Measurements from ENCODE around the gene USP11. TPM values are rescaled to one million over a fixed set of nuclear protein-coding genes. Genes with fewer than 3 reads are reported as not detected.

The USP11 gene
- total RNA-seq, 1 experiment from 2014 or later: 62.0 TPM

DNA sequence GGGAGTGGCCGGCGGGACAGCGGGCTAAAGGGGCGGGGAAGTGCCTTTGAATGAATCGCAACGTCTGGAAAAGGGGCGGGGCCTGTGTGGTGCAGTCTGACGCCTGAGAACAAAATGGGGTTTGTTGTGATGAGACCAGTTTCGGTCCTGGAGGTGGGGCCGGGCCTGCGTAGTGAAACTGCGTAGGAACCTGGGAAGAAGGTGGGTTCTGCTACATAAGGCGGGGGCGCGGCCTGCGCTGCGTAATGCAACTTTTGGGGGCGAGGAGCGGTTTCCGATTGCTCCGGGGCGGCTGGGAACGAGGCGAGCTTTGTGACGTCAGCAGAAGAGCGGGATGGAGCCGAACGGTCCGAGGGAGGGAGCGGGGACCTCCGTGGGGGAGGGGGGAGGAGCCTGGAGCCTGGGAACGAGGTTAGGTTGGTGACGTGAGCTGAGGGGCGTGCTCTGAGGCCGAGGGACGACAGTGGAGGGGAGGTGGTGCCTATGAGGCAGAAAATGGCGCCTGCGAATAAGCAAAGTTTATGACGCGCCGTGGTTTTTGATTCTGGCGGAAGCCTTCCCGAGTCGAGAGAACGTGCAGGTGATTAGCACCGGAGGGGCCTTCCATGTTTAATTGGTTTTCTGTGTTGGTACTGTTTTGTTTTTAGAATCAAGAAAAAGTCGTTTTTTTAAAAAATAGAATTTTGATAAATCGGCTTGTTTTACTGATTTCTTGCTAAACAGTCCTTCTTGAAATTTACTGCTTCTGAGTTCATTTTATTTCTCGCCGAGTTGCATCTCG lies 714 bp downstream of the USP11 start:
- no TSS peak for BruUV-seq (replicated peaks)
- peak; percentile 92 for DNase-seq (ENCODE audit: low read depth, low spot score)
- ATAC-seq: peak; percentile 90
- TF ChIP-seq POLR2AphosphoS5 (IDR thresholded peaks at IDR 0.05; ENCODE audit: low read depth, low read length) (peak; percentile 80), YY1 (IDR thresholded peaks at IDR 0.05; ENCODE audit: extremely low read depth, insufficient replicate concordance, low read depth, low read length) (peak; percentile 90), RAD21 (IDR thresholded peaks at IDR 0.05; ENCODE audit: low read depth) (no peak)
- Histone ChIP-seq H3K9me2 (ENCODE audit: insufficient read depth) (no peaks in the 10 kb centered on the region), H3K36me3 (ENCODE audit: control insufficient read depth in 1 of 2, insufficient read depth in 2 of 2, low read length in 2 of 2) (peaks cover 0 to under 1% of the 10 kb centered on the region in 2 experiments; a peak in 1 of 4 replicates), H4K20me1 (ENCODE audit: insufficient read depth) (no peaks in the 10 kb centered on the region), H3K27ac (ENCODE audit: low read depth, low read length) (peak overlapping the region; percentile 90), H3K27me3 (ENCODE audit: insufficient read depth, low read length) (no peaks in the 10 kb centered on the region), H3K9ac (ENCODE audit: low read length) (peak overlapping the region; percentile 92), H3K4me2 (ENCODE audit: low read length) (peak overlapping the region; percentile 84), H3K4me3 (replicated peaks in 1 of 2; ENCODE audit: low read depth in 1 of 2, low read length in 2 of 2) (peak overlapping the region; percentile 64 to 67), H3K9me3 (ENCODE audit: control insufficient read depth in 1 of 2, insufficient read depth in 1 of 2, low read depth in 1 of 2, low read length in 2 of 2) (no peaks in the 10 kb centered on the region), H3K79me2 (ENCODE audit: insufficient read depth, low read length) (peaks cover 36% of the 10 kb centered on the region), H2AFZ (ENCODE audit: low read depth, low read length, poor library complexity, severe bottlenecking) (no peak overlapping the region), H3K4me1 (ENCODE audit: control insufficient read depth in 1 of 2, insufficient read depth in 2 of 2, low read length in 2 of 2) (peaks cover 3 to 19% of the 10 kb centered on the region in 2 experiments; a peak in 3 of 4 replicates)
- RAD21 ChIA-PET (ENCODE audit: low non-redundant PET in 1 of 2, low total read pairs in 2 of 2, uncharacterized antibody in 2 of 2, unreplicated experiment in 2 of 2): interaction anchor here (0.6 to 0.9 kb wide), 2 partner anchors 16 to 262 kb away, joined by 3 read pairs; no protein-coding TSS in a partner anchor
- CTCF ChIA-PET: interaction anchor here (0.8 to 1.2 kb wide), 2 partner anchors 43 to 79 kb away, joined by 3 read pairs; no protein-coding TSS in a partner anchor
- intact Hi-C loops (cut with micrococcal nuclease): loop anchor here (2.0 to 10.0 kb wide), 2 partner anchors 15 to 61 kb away; partner anchors contain the start of gene CDK16
- POLR2A ChIA-PET: interaction anchor here (0.6 to 2.2 kb wide), 6 partner anchors 12 to 290 kb away, joined by 3 to 13 read pairs (median 4); no protein-coding TSS in a partner anchor

DNA sequence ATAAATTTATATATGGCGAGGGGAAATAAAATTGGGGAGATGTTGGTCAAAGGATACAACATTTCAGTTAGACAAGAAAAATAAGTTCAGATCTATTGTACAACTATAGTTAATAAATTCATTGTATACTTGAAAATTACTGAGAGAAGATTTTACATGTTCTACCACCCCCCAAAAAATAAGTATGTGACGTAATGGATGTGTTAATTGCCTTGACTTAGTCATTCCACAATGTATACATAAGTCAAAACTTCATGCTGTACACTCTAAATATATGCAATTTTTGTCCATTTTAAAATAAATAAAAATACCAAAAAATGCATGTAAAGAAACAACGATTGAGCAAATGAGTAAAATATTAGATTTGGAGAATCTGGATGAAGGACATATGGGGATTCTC lies 1.8 kb downstream of the USP11 start:
- RAD21 ChIA-PET (ENCODE audit: low non-redundant PET in 1 of 2, low total read pairs in 2 of 2, uncharacterized antibody in 2 of 2, unreplicated experiment in 2 of 2): no interaction called here
- Histone ChIP-seq H3K4me1 (ENCODE audit: control insufficient read depth in 1 of 2, insufficient read depth in 2 of 2, low read length in 2 of 2) (peaks cover 3 to 19% of the 10 kb centered on the region in 2 experiments; a peak in 3 of 4 replicates), H3K4me2 (ENCODE audit: low read length) (peak overlapping the region; percentile 84), H3K27me3 (ENCODE audit: insufficient read depth, low read length) (no peaks in the 10 kb centered on the region), H3K9me2 (ENCODE audit: insufficient read depth) (no peaks in the 10 kb centered on the region), H4K20me1 (ENCODE audit: insufficient read depth) (no peaks in the 10 kb centered on the region), H3K9ac (ENCODE audit: low read length) (peak overlapping the region; percentile 92), H3K27ac (ENCODE audit: low read depth, low read length) (no peak overlapping the region), H3K4me3 (replicated peaks in 1 of 2; ENCODE audit: low read depth in 1 of 2, low read length in 2 of 2) (peak overlapping the region; percentile 64 to 67; a peak in 3 of 4 replicates), H3K79me2 (ENCODE audit: insufficient read depth, low read length) (peaks cover 36% of the 10 kb centered on the region), H2AFZ (ENCODE audit: low read depth, low read length, poor library complexity, severe bottlenecking) (no peak overlapping the region), H3K36me3 (ENCODE audit: control insufficient read depth in 1 of 2, insufficient read depth in 2 of 2, low read length in 2 of 2) (no peaks in the 10 kb centered on the region), H3K9me3 (ENCODE audit: control insufficient read depth in 1 of 2, insufficient read depth in 1 of 2, low read depth in 1 of 2, low read length in 2 of 2) (no peaks in the 10 kb centered on the region)
- ATAC-seq (no peak), DNase-seq (ENCODE audit: low read depth, low spot score) (no peak)
- TF ChIP-seq EGR1 (IDR thresholded peaks at IDR 0.05; ENCODE audit: low read depth): no peak
- no peak for TF ChIP-seq CBX3 (IDR thresholded peaks at IDR 0.05; ENCODE audit: low read depth)
- TF ChIP-seq, protein P1, sequence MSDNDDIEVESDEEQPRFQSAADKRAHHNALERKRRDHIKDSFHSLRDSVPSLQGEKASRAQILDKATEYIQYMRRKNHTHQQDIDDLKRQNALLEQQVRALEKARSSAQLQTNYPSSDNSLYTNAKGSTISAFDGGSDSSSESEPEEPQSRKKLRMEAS (IDR thresholded peaks at IDR 0.05): no peak
- TF ChIP-seq ZNF274 (IDR thresholded peaks at IDR 0.05; ENCODE audit: low read depth, low read length): no peak
- no peak for TF ChIP-seq ZFX (IDR thresholded peaks at IDR 0.05)
- no peak for TF ChIP-seq JUND (IDR thresholded peaks at IDR 0.05)
- TF ChIP-seq, protein P2, sequence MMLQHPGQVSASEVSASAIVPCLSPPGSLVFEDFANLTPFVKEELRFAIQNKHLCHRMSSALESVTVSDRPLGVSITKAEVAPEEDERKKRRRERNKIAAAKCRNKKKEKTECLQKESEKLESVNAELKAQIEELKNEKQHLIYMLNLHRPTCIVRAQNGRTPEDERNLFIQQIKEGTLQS (IDR thresholded peaks at IDR 0.05): no peak
- TF ChIP-seq POLR2A (IDR thresholded peaks at IDR 0.05; ENCODE audit: borderline replicate concordance, extremely low read depth, insufficient read depth, insufficient read length): no peak
- TF ChIP-seq POLR2AphosphoS5 (IDR thresholded peaks at IDR 0.05; ENCODE audit: low read depth, low read length): no peak
- no peak for TF ChIP-seq ELF1 (IDR thresholded peaks at IDR 0.05; ENCODE audit: borderline replicate concordance, low read depth)
- no peak for TF ChIP-seq EZH2phosphoT487 (IDR thresholded peaks at IDR 0.05; ENCODE audit: borderline replicate concordance)
- TF ChIP-seq SP1 (IDR thresholded peaks at IDR 0.05; ENCODE audit: low read depth): no peak
- TF ChIP-seq, protein P3, sequence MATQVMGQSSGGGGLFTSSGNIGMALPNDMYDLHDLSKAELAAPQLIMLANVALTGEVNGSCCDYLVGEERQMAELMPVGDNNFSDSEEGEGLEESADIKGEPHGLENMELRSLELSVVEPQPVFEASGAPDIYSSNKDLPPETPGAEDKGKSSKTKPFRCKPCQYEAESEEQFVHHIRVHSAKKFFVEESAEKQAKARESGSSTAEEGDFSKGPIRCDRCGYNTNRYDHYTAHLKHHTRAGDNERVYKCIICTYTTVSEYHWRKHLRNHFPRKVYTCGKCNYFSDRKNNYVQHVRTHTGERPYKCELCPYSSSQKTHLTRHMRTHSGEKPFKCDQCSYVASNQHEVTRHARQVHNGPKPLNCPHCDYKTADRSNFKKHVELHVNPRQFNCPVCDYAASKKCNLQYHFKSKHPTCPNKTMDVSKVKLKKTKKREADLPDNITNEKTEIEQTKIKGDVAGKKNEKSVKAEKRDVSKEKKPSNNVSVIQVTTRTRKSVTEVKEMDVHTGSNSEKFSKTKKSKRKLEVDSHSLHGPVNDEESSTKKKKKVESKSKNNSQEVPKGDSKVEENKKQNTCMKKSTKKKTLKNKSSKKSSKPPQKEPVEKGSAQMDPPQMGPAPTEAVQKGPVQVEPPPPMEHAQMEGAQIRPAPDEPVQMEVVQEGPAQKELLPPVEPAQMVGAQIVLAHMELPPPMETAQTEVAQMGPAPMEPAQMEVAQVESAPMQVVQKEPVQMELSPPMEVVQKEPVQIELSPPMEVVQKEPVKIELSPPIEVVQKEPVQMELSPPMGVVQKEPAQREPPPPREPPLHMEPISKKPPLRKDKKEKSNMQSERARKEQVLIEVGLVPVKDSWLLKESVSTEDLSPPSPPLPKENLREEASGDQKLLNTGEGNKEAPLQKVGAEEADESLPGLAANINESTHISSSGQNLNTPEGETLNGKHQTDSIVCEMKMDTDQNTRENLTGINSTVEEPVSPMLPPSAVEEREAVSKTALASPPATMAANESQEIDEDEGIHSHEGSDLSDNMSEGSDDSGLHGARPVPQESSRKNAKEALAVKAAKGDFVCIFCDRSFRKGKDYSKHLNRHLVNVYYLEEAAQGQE (IDR thresholded peaks at IDR 0.05; ENCODE audit: low read depth): no peak
- TF ChIP-seq TCF7L2 (IDR thresholded peaks at IDR 0.05; ENCODE audit: borderline replicate concordance, extremely low read depth, insufficient read depth, insufficient read length): no peak
- no peak for TF ChIP-seq EZH2 (IDR thresholded peaks at IDR 0.05)
- no TSS peak for BruUV-seq (replicated peaks)
- intact Hi-C loops (cut with micrococcal nuclease): loop anchor here (10.0 kb wide), 1 partner anchor 60 kb away; no protein-coding TSS in a partner anchor
- CTCF ChIA-PET: no interaction called here
- POLR2A ChIA-PET: no interaction called here
